OCI-LY3 (cell line): ENCODE measurements around the gene TBC1D22B.

Experiments used
- CTCF ChIP-seq: fragments of 200-600, 300-600 bp; sonication (generic); IDR thresholded peaks from 2 replicates; pipeline ENCODE4 v1.5.1; 2014; ENCODE audit warnings: antibody characterized with exemption, low read length, low read depth
- EZH2phosphoT487 ChIP-seq: fragments of 200-600 bp; shearing (Covaris generic); IDR thresholded peaks from 2 replicates; pipeline ENCODE4 v1.6.1; 2018; ENCODE audit warnings: antibody characterized with exemption, mixed run types, low read depth

GRCh38 chr6:37338745-37339255 is 81.2 kb downstream of the TBC1D22B start:
- no peak for TF ChIP-seq CTCF
- TF ChIP-seq EZH2phosphoT487, result no peak
